Activated CD4-positive, CD25-positive, alpha-beta regulatory T cell treated with anti-CD3 and anti-CD28 coated beads, Interleukin-2, amount 50 U/mL, for 24 hours (primary cell): ENCODE data around the gene KLHL9.

Experiments used
- ATAC-seq, 2 donors: fragments of 150-1000 bp; cut with Tn5 transposase; one replicate each; pipeline ENCODE4 v1.10.0; 2021; ENCODE audit warnings: mild to moderate bottlenecking in 1 of 2, moderate library complexity in 1 of 2

Gene KLHL9

DNA sequence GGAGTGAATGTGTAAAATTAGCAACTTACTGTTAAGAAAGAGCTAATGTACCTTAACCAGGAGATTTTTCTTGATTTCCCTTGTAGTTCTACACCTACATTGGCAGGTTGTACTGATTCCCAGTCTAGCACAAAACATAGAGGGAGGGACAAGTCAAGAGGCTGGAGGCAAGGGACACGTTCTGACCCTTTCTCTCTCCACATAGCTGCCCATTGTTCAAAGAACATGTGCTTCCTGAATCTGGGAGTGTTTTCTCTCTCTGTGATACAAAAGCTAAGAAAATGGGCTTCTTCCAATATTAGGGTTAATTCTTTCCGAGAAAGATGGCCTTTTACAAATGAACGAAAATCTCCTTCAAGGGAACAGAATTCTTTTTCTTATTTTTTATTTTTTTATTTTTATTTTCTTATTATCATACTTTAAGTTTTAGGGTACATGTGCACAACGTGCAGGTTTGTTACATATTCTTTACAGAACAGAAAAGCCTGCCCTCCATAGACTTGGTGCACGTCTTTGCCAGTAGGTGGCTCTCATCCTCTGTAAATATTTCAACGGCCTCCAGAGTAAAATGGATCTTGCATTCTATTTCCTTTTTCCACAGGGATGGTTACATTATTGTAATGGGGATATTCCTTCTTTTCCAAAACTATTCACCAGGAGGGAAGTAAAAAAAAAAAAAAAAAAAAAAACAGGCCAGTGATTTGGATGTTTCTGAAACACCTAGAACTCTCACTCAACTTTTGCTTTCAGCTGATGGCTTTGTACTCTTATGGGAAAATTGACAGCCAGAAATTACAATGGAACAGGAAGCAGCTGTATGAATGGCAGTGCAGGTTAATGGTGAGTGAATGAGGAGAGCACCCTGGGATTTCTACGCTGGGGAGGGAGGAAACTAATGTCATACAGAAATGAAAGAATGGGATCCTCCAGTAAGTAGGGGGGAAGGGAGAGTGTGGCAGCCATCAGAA lies 17.0 kb downstream of the KLHL9 start:
- ATAC-seq: peak; percentile 38

DNA sequence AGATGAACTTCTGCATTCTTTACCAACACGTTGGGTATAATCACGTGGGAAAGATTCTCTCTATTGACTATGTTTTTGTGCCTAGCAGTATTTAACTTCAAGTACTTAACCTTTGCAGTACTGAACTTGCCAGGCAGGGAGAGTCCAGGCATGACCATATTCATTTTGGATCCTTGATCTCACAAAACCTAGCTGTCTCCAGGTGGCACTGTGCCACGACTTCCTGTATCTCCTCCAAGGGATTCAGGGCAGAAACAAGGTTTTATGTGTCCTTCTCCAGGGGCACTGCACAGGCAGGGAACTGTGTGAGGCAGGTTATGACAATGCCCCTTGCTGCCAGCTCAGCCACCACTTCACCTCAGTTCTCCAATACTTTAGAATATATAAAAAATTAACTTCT lies 18.3 kb downstream of the KLHL9 start:
- no peak for ATAC-seq

- no peak for ATAC-seq
Observed at GRCh38 chr9:21316032-21316842, 19.0 kb downstream of the KLHL9 start.

GRCh38 chr9:21314152-21314551 lies 21.1 kb downstream of the KLHL9 start:
- no peak for ATAC-seq

DNA sequence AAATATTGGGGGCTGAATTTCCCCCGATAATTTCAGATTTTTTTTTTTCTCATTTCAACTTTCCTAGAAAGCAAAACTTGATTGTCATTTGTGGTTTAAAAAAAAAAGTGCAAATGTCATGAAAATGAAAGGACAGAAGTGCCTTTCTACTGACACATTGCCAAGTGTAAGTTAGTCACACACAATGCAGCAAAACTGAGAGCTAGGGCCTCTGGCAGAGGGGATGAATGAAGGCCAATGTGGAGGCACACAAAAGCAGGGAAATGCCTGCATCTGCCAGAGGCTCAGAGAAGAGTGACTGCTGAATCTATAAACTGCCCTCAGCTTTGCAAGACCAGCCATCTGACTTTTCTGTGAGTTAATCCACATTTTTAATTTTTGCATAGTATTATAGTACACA lies 23.3 kb downstream of the KLHL9 start:
- no peak for ATAC-seq

DNA sequence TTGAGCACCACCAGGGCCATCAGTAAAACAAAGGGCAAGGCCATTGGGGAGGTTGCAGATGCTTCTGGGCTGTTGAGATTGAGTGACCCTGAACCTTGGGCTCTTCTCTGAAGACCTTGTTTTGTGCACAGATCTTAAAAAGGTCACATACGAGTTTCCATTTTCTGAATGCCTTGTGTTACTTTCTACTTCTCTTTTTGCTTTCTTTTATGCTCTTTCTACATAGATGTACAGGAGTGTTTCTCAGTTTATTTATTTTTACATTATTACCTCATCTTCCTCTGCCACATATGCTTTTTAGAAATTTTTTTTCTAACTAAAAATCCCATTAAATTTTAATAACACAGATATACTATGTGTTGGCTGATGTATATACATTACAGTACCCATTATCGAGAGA lies 30.0 kb downstream of the KLHL9 start, which contains the start of gene IFNA5:
IFNA5 (minus strand) TSS at position 101 of the 400 bp plus-strand sequence; CDS start at position 44, 57 bp downstream.
- no peak for ATAC-seq

DNA sequence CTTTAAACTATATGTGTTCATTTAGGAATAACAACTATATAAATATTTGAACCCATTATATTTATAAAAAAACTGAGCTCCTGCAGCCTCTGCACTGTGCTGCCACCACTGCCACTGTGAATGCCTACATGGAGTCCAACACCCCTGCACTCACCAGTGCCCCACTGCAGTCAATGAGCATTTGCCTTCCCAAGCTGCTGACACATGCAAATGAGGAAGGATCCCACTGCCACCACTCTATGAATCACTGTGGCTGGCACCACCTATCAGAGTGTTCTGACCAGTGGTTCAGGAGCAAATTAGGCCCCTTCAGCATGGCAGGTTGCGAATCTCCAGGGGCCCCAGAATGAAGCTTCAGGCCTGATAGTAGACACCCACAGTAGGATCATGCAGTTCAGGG lies 39.2 kb downstream of the KLHL9 start:
- no peak for ATAC-seq

GRCh38 chr9:21294904-21295538 lies 40.2 kb downstream of the KLHL9 start:
- no peak for ATAC-seq

DNA sequence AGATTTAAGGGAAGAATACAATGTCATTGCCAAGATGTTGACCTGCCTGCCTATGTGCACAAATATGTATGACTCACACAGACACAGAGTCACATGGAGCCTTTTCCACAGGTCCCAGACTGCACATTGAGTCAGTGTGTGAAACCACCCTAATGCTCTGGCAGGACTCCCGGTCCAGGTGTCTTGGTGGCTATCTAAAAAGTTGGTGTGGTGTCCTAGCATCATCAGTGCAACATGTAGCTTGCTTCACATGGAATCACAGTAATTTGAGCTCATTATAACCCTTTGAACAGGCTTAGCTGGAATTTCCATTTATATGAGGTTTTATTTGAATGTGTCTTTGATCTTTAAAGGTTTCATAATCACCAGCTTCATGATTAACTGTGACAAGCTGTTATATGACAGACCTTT lies 40.8 kb downstream of the KLHL9 start:
- ATAC-seq: peak; percentile 35 to 49

GRCh38 chr9:21289848-21290247 lies 45.4 kb downstream of the KLHL9 start:
- ATAC-seq: no peak

DNA sequence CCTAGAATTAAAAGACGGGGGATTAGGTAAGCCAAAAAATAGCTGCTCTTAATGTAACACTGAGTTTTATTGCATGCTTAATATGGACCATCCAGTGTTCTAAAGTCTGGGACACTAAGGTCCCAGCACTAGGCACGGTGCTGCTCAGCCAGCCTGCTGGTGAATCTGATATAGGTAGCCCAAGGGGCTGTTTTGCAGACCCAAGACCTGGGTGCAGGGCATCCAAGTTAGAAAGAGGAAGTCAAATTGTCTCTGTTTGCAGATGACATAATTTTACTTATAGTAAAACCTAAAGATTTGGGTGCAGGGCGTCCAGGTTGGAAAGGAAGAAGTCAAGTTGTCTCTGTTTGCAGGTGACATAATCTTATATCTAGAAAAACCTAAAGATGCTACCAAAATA lies 47.9 kb downstream of the KLHL9 start:
- no peak for ATAC-seq

DNA sequence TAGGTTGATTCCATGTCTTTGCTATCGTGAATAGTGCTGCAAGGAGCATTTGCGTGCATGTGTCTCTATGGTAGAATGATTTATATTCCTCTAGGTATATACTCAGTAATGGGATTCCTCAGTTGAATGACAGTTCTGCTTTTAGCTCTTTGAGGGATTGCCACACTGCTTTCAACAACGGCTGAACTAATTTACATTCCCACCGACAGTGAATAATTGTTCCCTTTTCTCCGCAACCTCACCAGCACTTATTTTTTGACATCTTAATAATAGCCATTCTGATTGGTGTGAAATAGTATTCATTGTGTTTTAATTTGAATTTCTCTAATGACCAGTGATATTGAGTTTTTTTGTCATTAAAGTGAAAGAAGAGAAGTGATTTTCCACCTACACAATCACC lies 48.5 kb downstream of the KLHL9 start:
- no peak for ATAC-seq

DNA sequence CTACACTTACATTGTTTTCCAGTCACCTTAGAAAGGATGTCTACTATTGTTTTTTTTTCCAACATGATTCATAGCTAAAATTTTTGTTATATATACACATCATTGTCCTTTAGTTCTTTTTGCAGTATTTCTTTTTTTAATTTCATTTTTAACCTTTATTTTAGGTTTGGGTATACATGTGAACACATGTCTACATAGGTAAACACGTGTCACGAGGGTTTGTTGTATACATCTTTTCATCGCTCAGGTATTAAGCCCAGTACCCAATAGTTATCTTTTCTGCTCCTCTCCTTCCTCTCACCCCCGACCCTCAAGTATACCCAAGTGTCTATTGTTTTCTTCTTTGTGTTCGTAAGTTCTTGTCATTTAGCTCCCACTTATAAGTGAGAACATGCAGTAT lies 49.1 kb downstream of the KLHL9 start:
- no peak for ATAC-seq

DNA sequence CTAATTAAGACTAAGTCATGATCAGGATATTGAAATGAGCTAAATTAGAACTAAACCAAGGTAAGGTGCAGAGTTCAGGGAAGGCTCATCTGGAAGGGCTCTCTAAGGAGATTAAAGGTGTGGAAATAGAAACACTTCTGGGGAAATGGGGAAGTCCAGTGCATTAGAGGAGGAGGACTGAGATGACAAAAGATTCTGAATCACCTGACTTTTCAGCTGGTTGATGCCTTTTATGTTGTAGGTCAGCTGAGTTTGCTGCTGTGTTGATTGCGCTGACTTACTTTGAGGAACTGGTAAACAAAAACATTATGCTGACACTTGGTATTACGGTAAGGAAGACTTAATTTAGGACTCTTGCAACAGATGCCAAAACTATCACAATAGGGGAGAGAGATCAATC lies 53.9 kb downstream of the KLHL9 start:
- no peak for ATAC-seq
